Stimulated activated CD4-positive, alpha-beta T cell treated with anti-CD3 and anti-CD28 coated beads, Interleukin-12 subunit alpha, Interleukin-12 subunit beta, amount 100 ng/mL, for 48 hours (primary cell): ENCODE measurements around the gene NDFIP2.

Experiments used
- DNase-seq, 3 donors: peaks; one replicate each; pipeline ENCODE4 v3.0.0-alpha.2; 2020; ENCODE audit warnings: low read depth in 2 of 3, low spot score in 1 of 3

The NDFIP2 gene

GRCh38 chr13:79458436-79458835 is 22.5 kb upstream of the NDFIP2 start:
- DNase-seq, result no peak

GRCh38 chr13:79459906-79460305 is 21.0 kb upstream of the NDFIP2 start:
- DNase-seq, result no peak

- no peak for DNase-seq
These were observed 18.1 kb upstream of the NDFIP2 start for GRCh38 chr13:79462895-79463294.

- no peak for DNase-seq
These were observed 17.4 kb upstream of the NDFIP2 start for GRCh38 chr13:79463604-79464003.

- DNase-seq, result no peak
These were observed 14.1 kb upstream of the NDFIP2 start for GRCh38 chr13:79466872-79467271.

- DNase-seq, result no peak
These were observed 12.6 kb upstream of the NDFIP2 start for GRCh38 chr13:79468402-79468801.

GRCh38 chr13:79468819-79469218 is 12.1 kb upstream of the NDFIP2 start:
- no peak for DNase-seq

- DNase-seq, result no peak
These were observed 11.3 kb upstream of the NDFIP2 start for GRCh38 chr13:79469608-79470007.

- no peak for DNase-seq
These were observed 10.3 kb upstream of the NDFIP2 start for GRCh38 chr13:79470666-79471065.

- DNase-seq, result no peak
These were observed 5.4 kb upstream of the NDFIP2 start for GRCh38 chr13:79475569-79475968.

- no peak for DNase-seq
These were observed 3.0 kb upstream of the NDFIP2 start for GRCh38 chr13:79477968-79478367.

- DNase-seq, result no peak
These were observed 1.1 kb upstream of the NDFIP2 start for GRCh38 chr13:79479882-79480281.

GRCh38 chr13:79481685-79482052 is 714 bp downstream of the NDFIP2 start:
- DNase-seq, result peak; percentile 50 to 76 (median 76)

- no peak for DNase-seq
These were observed 1.5 kb downstream of the NDFIP2 start for GRCh38 chr13:79482281-79482970.

- no peak for DNase-seq
These were observed 2.2 kb downstream of the NDFIP2 start for GRCh38 chr13:79483086-79483706.

GRCh38 chr13:79485014-79485811 is 4.3 kb downstream of the NDFIP2 start:
- no peak for DNase-seq

GRCh38 chr13:79486433-79487188 is 5.7 kb downstream of the NDFIP2 start:
- no peak for DNase-seq

GRCh38 chr13:79490326-79490725 is 9.4 kb downstream of the NDFIP2 start:
- DNase-seq, result no peak

- DNase-seq, result no peak
These were observed 9.9 kb downstream of the NDFIP2 start for GRCh38 chr13:79490824-79491223.

GRCh38 chr13:79491715-79492114 is 10.8 kb downstream of the NDFIP2 start:
- DNase-seq, result no peak

- no peak for DNase-seq
These were observed 11.4 kb downstream of the NDFIP2 start for GRCh38 chr13:79492313-79492798.
